Activated CD4-positive, alpha-beta T cell treated with anti-CD3 and anti-CD28 coated beads, Interleukin-2, amount 10 ng/mL, durations not matched to agents 7 days and 5 days (primary cell): ENCODE data around the gene ISG20L2. TPM values are rescaled to one million over a fixed set of nuclear protein-coding genes. Genes with fewer than 3 reads are reported as not detected.

Experiments
- CTCF ChIA-PET: fragments of 350-600 bp; sonication (Branson Sonifier 250); formaldehyde crosslinking; loops from one replicate; lab custom pipeline; 2021; ENCODE audit warnings: antibody characterized with exemption; lab: Charles Lee
- POLR2A ChIA-PET: fragments of 350-600 bp; sonication (Branson Sonifier 250); formaldehyde crosslinking; loops from one replicate; lab custom pipeline; 2021; ENCODE audit warnings: antibody characterized with exemption; lab: Charles Lee
- DNase-seq: peaks from one replicate; pipeline ENCODE4 v3.0.0-alpha.2; 2020
- H3K27ac Mint-ChIP-seq: one replicate; pipeline ENCODE4 v1.8.0; 2021; ENCODE audit warnings: mild to moderate bottlenecking, moderate library complexity, mixed read lengths
- H3K27me3 Mint-ChIP-seq: one replicate; pipeline ENCODE4 v1.8.0; 2021; ENCODE audit warnings: mixed read lengths
- H3K36me3 Mint-ChIP-seq: one replicate; pipeline ENCODE4 v1.8.0; 2021; ENCODE audit warnings: low read depth, mixed read lengths
- H3K4me1 Mint-ChIP-seq: one replicate; pipeline ENCODE4 v1.8.0; 2021; ENCODE audit warnings: mixed read lengths
- H3K4me3 Mint-ChIP-seq: one replicate; pipeline ENCODE4 v1.8.0; 2021; ENCODE audit warnings: mild to moderate bottlenecking, moderate library complexity, mixed read lengths
- H3K9me3 Mint-ChIP-seq: one replicate; pipeline ENCODE4 v1.8.0; 2021; ENCODE audit warnings: mixed read lengths
- total RNA-seq, 2 experiments: library from RNA; stranded (reverse); gene quantifications; one replicate each; pipeline ENCODE4 v1.2.3, GENCODE V29; 2021

The ISG20L2 gene
- total RNA-seq, 2 experiments from 2014 or later: 47.0 to 58.0 TPM

- Mint-ChIP-seq H3K27me3 (no peaks in the 10 kb centered on the region), H3K4me1 (peaks cover 34% of the 10 kb centered on the region), H3K36me3 (peaks cover 22% of the 10 kb centered on the region), H3K4me3 (no peak within 1 kb of the TSS), H3K27ac (no peak within 1 kb of the TSS), H3K9me3 (no peaks in the 10 kb centered on the region)
- peak; percentile 82 for DNase-seq
- POLR2A ChIA-PET: interaction anchor here (0.7 to 1.8 kb wide), 8 partner anchors 11 to 71 kb away, joined by 3 to 12 read pairs (median 3); partner anchors contain the start of genes HDGF, MRPL24 and PRCC
- CTCF ChIA-PET: interaction anchor here (0.6 to 7.4 kb wide), 22 partner anchors 9 to 342 kb away, joined by 3 to 106 read pairs (median 4); partner anchors contain the start of genes CRABP2, INSRR, MRPL24 and NTRK1
Observed at GRCh38 chr1:156727926-156728598, 504 bp downstream of the ISG20L2 start, which contains the start of gene METTL25B. Gene METTL25B, plus strand, starts transcription at chr1:156728469. Its CDS starts 636 bp downstream, at chr1:156729105.

DNA sequence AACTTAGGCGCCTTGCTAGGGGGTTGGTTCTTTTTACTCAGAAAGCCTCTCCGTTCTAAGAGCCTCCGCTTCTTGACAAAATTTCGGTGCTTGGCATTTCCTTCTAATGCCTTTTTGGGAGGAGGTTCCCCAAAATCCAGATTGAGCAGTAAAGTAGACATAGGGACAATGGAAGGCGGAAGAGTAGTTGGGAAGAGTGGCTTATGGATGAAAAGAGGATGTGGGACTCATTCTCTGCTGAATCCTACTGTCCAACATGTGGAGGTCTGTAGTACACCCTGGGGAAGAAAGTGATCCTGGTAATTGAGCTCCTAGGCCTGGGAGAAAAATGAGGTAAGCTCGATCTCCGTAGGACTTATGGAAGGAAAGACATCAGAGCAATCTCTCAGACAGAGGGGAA lies 1.1 kb downstream of the ISG20L2 start:
- peaks cover 22% of the 10 kb centered on the region for H3K36me3 Mint-ChIP-seq
- H3K4me3 Mint-ChIP-seq: no peak overlapping the region
- CTCF ChIA-PET: interaction anchor here (1.0 to 7.4 kb wide), 19 partner anchors 13 to 200 kb away, joined by 3 to 106 read pairs (median 14); partner anchors contain the start of genes CRABP2, HDGF, INSRR and MRPL24
- H3K4me1 Mint-ChIP-seq: peaks cover 34% of the 10 kb centered on the region
- DNase-seq: no peak
- H3K27me3 Mint-ChIP-seq: no peaks in the 10 kb centered on the region
- H3K9me3 Mint-ChIP-seq: no peaks in the 10 kb centered on the region
- H3K27ac Mint-ChIP-seq: no peak overlapping the region
- POLR2A ChIA-PET: interaction anchor here (0.8 to 1.8 kb wide), 2 partner anchors 14 to 24 kb away, joined by 3 to 8 read pairs; partner anchors contain the start of gene HDGF

- no peaks in the 10 kb centered on the region for H3K27me3 Mint-ChIP-seq
- CTCF ChIA-PET: interaction anchor here (0.6 to 7.4 kb wide), 60 partner anchors 8 to 226 kb away, joined by 3 to 106 read pairs (median 6); partner anchors contain the start of genes CRABP2, HDGF, INSRR and MRPL24
- peak; percentile 73 for DNase-seq
- peaks cover 34% of the 10 kb centered on the region for H3K4me1 Mint-ChIP-seq
- no peak overlapping the region for H3K4me3 Mint-ChIP-seq
- no peak overlapping the region for H3K27ac Mint-ChIP-seq
- H3K9me3 Mint-ChIP-seq: no peaks in the 10 kb centered on the region
- peaks cover 24% of the 10 kb centered on the region for H3K36me3 Mint-ChIP-seq
- POLR2A ChIA-PET: interaction anchor here (0.9 kb wide), 1 partner anchor 38 kb away, joined by 4 read pairs; no protein-coding TSS in a partner anchor
Observed at GRCh38 chr1:156726549-156727226, 1.9 kb downstream of the ISG20L2 start.

DNA sequence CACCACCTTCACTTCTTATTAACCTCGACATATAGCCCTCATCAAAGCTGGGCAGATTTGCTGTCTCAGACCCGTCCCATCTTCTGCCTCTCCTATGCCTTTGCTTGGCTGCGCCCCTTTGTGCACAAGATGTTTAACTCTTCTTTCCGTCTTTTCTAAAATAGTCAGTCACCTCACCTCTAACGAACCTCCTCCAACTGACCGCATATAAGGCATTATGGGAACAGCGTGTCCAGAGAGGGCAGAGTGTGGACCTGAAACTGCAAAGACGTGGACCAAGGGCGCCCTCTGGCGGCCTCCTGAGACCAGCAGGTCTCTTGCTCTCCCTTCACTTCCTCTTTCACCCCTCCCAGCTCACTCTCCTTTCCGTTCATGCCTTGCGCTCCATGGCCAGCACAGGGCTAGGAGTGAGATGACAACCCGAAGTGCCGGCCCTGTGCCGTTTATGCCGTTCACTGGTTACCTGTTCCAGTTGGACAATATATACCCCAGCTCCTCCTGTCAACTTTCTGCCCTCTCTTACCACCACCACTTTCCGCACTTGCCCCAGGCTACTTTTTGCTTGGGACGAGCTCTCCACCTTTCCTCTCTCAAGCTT lies 2.8 kb downstream of the ISG20L2 start:
- H3K4me3 Mint-ChIP-seq: no peak overlapping the region
- H3K4me1 Mint-ChIP-seq: peaks cover 32% of the 10 kb centered on the region
- ChIA-PET POLR2A (interaction anchor here (0.9 kb wide), 1 partner anchor 37 kb away, joined by 4 read pairs; no protein-coding TSS in a partner anchor), CTCF (interaction anchor here (0.5 to 7.4 kb wide), 66 partner anchors 9 to 282 kb away, joined by 3 to 106 read pairs (median 5); partner anchors contain the start of genes CRABP2, HDGF, INSRR and MRPL24)
- no peak overlapping the region for H3K27ac Mint-ChIP-seq
- DNase-seq: peak; percentile 85
- peaks cover 31% of the 10 kb centered on the region for H3K36me3 Mint-ChIP-seq
- H3K9me3 Mint-ChIP-seq: no peaks in the 10 kb centered on the region
- H3K27me3 Mint-ChIP-seq: no peaks in the 10 kb centered on the region

DNA sequence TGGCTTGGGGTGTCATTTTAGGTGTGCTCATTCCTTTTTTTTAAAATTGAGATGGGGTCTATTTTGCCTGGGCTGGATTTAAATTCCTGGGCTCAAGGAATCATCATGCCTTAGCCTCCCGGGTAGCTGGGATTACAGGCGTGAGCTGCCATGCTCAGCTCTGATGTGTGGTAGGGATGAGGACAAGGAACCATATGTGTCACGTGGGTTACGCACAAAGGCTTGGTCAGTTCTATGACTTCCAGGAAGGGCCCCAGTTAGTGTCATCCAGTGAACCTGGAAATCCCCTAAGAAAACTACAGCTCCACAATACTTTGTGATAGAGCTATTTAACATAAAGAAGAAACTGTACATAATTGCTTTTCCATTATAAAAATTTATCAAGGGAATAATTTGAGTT lies 7.0 kb downstream of the ISG20L2 start:
- ChIA-PET CTCF (interaction anchor here (0.6 to 7.3 kb wide), 5 partner anchors 11 to 139 kb away, joined by 3 to 35 read pairs (median 7); partner anchors contain the start of gene NTRK1), POLR2A (interaction anchor here (0.8 kb wide), 1 partner anchor 11 kb away, joined by 3 read pairs; no protein-coding TSS in a partner anchor)
- Mint-ChIP-seq H3K36me3 (peaks cover 33% of the 10 kb centered on the region), H3K9me3 (no peaks in the 10 kb centered on the region), H3K27ac (no peak overlapping the region), H3K4me3 (no peak overlapping the region), H3K4me1 (peaks cover 20% of the 10 kb centered on the region), H3K27me3 (no peaks in the 10 kb centered on the region)
- DNase-seq: no peak

DNA sequence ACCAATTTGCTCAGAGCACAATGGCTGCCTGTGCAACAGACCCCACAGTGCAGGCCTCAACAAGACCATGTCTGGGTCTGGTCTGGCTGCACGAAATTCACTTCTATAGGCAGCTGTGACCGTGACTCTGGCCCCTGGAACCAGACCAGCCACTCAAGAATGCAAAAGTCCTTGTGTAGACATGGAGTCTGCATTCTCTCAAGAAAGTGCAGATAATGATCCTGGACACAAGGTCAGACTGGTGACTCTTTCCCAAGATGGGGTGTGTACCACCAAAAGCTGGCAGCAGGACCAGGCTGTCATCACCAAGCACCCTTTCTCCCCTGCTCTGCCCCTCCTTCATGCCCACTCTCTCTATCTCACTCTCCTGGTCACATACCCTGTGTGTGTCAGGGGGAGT lies 7.4 kb downstream of the ISG20L2 start:
- no peak overlapping the region for H3K27ac Mint-ChIP-seq
- POLR2A ChIA-PET: no interaction called here

GRCh38 chr1:156717351-156717750 lies 11.2 kb downstream of the ISG20L2 start:
- DNase-seq: no peak
- Mint-ChIP-seq H3K36me3 (peaks cover 23% of the 10 kb centered on the region), H3K9me3 (no peaks in the 10 kb centered on the region), H3K27me3 (no peaks in the 10 kb centered on the region), H3K4me1 (peaks cover 2% of the 10 kb centered on the region), H3K27ac (no peak overlapping the region), H3K4me3 (no peak overlapping the region)
- ChIA-PET POLR2A (no interaction called here), CTCF (interaction anchor here (1.2 to 9.6 kb wide), 4 partner anchors 9 to 33 kb away, joined by 4 to 92 read pairs (median 28); partner anchors contain the start of genes CRABP2, ISG20L2 and METTL25B)

More for the DNA sequence above, 7.4 kb downstream of the ISG20L2 start:
- H3K27me3 Mint-ChIP-seq: no peaks in the 10 kb centered on the region
- CTCF ChIA-PET: interaction anchor here (1.2 to 7.3 kb wide), 5 partner anchors 10 to 139 kb away, joined by 4 to 35 read pairs (median 7); partner anchors contain the start of gene NTRK1
- H3K36me3 Mint-ChIP-seq: peaks cover 33% of the 10 kb centered on the region
- H3K9me3 Mint-ChIP-seq: no peaks in the 10 kb centered on the region
- no peak for DNase-seq
- no peak overlapping the region for H3K4me3 Mint-ChIP-seq
- peaks cover 20% of the 10 kb centered on the region for H3K4me1 Mint-ChIP-seq

- Mint-ChIP-seq H3K27me3 (no peaks in the 10 kb centered on the region), H3K4me3 (no peak overlapping the region), H3K4me1 (no peaks in the 10 kb centered on the region), H3K9me3 (no peaks in the 10 kb centered on the region), H3K27ac (no peak overlapping the region), H3K36me3 (peaks cover 9% of the 10 kb centered on the region)
- ChIA-PET CTCF (interaction anchor here (0.5 to 9.6 kb wide), 6 partner anchors 9 to 148 kb away, joined by 3 to 92 read pairs (median 6); partner anchors contain the start of genes CRABP2, ISG20L2 and METTL25B), POLR2A (no interaction called here)
- no peak for DNase-seq
Observed at GRCh38 chr1:156714830-156715229, 13.7 kb downstream of the ISG20L2 start.

DNA sequence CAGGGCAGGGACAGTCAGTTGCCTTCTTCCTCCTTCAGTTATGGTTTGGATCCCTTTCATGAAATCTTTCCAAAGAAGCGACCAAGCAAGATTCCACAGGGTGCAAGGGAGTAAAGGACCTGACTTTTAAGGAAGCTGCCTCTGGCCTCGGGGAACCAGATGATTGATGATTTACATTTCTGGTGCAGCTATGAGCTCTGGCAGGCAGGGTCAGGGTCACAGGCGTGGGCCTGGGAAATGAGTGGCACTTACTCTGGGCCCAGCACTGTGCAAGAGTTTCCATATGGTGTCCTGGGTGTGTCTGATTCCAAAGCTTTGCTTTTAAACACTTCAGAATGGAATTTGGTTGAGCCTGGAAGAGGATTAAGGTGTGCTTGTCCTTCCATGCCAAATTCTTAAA lies 15.9 kb downstream of the ISG20L2 start:
- Mint-ChIP-seq H3K27ac (no peak overlapping the region), H3K36me3 (peaks cover 9% of the 10 kb centered on the region), H3K9me3 (no peaks in the 10 kb centered on the region), H3K27me3 (peaks cover under 1% of the 10 kb centered on the region), H3K4me3 (no peak overlapping the region), H3K4me1 (peaks cover under 1% of the 10 kb centered on the region)
- ChIA-PET CTCF (interaction anchor here (0.7 to 9.6 kb wide), 6 partner anchors 9 to 87 kb away, joined by 3 to 92 read pairs (median 3); partner anchors contain the start of genes ISG20L2 and METTL25B), POLR2A (no interaction called here)
- no peak for DNase-seq

DNA sequence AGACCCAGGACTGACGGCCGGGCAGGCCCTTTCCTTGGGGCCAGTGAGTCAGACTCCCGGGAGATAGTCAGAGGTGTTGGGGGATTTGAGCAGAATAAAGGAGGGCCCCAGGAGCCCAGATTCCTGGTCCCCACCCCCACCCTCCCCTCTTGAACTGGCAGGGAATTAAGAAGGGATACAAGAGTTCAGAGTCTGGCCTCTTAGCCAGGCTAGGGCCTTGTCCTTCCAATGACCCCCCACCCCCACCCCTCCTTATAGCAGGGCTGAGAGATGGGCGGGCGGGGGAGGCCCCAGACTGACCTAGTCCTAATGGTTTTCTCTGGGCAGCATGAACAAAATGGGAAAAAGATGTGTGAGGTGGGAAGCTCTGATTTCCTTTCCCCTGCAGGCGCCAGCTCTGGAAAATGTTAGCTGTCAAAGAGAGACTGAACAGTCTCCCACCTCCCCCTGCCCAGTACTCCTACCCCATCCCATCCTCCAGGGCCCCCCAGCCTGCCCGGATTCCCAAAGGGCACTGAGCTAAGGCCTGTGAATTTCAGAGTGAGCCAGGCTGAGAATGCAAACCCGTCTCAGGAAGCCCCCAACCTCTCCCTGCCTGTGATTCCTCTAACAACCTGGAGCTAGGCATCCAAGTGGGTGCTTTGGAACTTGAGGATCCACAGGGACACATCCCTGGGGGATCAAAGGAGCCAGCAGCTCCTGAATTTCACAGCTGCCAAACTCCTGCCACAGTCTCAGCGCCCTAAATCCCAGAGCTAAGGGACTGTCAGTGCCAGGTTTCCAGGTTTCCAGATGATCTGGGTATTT lies 17.4 kb downstream of the ISG20L2 start:
- POLR2A ChIA-PET: interaction anchor here (0.6 to 0.8 kb wide), 3 partner anchors 11 to 89 kb away, joined by 3 read pairs; partner anchors contain the start of genes ISG20L2 and METTL25B
- Mint-ChIP-seq H3K4me1 (peaks cover 11% of the 10 kb centered on the region), H3K4me3 (no peak overlapping the region), H3K9me3 (no peaks in the 10 kb centered on the region), H3K27me3 (peaks cover 9% of the 10 kb centered on the region), H3K27ac (no peak overlapping the region), H3K36me3 (peaks cover 5% of the 10 kb centered on the region)
- no peak for DNase-seq
- CTCF ChIA-PET: interaction anchor here (0.7 to 9.6 kb wide), 9 partner anchors 8 to 179 kb away, joined by 3 to 92 read pairs (median 5); partner anchors contain the start of genes ISG20L2 and METTL25B
